Breast epithelium (tissue), 3 donors: Measurements from ENCODE around the gene PPP2R3B.

Source experiments
- POLR2AphosphoS5 ChIP-seq, 3 donors: sonication (generic); formaldehyde crosslinking; IDR thresholded peaks; one replicate each; pipeline ENCODE4 v1.6.1; 2017; ENCODE audit warnings: antibody characterized with exemption in 3 of 3
- TF ChIP-seq, protein P1 (sequence below), 3 donors: fragments of 450-650 bp; IDR thresholded peaks; one replicate each; pipeline ENCODE4 v1.5.1; 2016 to 2017; ENCODE audit warnings: antibody characterized with exemption in 3 of 3, mild to moderate bottlenecking in 3 of 3, moderate library complexity in 3 of 3

DNA sequence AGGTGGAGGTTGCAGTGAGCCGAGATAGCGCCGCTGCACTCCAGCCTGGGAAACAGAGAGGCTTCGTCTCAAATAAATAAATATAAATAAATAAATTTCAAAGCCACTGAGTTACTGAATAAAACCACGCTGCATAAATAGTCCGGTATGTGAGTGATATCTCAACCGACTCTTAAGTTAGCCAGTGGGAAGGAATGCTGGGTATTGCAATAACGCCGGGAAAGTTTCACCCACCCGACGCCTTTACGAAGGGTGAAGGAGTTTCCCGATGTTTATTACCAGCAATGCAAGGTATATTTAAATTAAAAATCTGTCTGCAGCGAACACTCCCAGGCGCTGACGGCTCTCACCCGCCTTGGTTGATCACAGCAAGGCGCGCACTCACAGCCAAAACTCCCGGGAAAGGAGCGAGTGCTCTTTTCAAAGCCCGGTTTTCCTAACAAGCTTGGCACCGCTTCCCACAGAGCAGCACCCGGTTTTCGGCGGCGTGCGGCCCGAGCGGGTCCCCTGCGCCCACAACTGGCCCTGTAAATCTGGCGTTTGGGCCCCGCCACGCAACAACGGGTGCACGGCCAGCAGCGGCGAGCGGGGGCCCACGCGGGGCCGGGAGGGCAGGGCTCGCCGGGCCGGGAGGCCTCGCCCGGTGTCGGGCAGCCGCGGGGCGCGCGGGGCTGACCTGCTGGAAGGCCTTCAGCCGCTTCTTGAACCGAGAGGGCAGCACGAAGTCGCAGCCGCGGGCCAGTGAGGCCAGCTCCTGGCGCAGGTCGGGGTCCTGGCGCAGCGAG is 13.7 kb downstream of the PPP2R3B start:
- TF ChIP-seq, protein P1, sequence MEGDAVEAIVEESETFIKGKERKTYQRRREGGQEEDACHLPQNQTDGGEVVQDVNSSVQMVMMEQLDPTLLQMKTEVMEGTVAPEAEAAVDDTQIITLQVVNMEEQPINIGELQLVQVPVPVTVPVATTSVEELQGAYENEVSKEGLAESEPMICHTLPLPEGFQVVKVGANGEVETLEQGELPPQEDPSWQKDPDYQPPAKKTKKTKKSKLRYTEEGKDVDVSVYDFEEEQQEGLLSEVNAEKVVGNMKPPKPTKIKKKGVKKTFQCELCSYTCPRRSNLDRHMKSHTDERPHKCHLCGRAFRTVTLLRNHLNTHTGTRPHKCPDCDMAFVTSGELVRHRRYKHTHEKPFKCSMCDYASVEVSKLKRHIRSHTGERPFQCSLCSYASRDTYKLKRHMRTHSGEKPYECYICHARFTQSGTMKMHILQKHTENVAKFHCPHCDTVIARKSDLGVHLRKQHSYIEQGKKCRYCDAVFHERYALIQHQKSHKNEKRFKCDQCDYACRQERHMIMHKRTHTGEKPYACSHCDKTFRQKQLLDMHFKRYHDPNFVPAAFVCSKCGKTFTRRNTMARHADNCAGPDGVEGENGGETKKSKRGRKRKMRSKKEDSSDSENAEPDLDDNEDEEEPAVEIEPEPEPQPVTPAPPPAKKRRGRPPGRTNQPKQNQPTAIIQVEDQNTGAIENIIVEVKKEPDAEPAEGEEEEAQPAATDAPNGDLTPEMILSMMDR (IDR thresholded peaks at IDR 0.05), result no peak
- no peak for TF ChIP-seq POLR2AphosphoS5 (IDR thresholded peaks at IDR 0.05)
